Measurements from ENCODE around the gene FAM210A. TPM values are rescaled to one million over a fixed set of nuclear protein-coding genes. Genes with fewer than 3 reads are reported as not detected.

The FAM210A gene
- total RNA-seq, 1 experiment from 2014 or later, result 52.7 TPM

- ATAC-seq (no peak), DNase-seq (no peak)
- H3F3A ChIP-seq (ENCODE audit: low read length, unreplicated experiment), result no peaks in the 10 kb centered on the region
- no peak overlapping the region for H3K4me3 ChIP-seq (ENCODE audit: low read length)
- no peak for TF ChIP-seq EZH2phosphoT487 (IDR thresholded peaks at IDR 0.05; ENCODE audit: borderline replicate concordance, low read length)
- ChIA-PET CTCF (no interaction called here), POLR2A (ENCODE audit: unreplicated experiment) (no interaction called here)
- no TSS peak for BruUV-seq (replicated peaks)
- H3K9me3 ChIP-seq (ENCODE audit: low read length), result no peaks in the 10 kb centered on the region
- H2AFZ ChIP-seq (ENCODE audit: low read length), result no peak overlapping the region
- H3K9me2 ChIP-seq (replicated peaks; ENCODE audit: low read length), result no peaks in the 10 kb centered on the region
- no peak overlapping the region for H3K9ac ChIP-seq (ENCODE audit: low read length)
- no peak overlapping the region for H3K4me2 ChIP-seq (ENCODE audit: low read length)
- H3K79me2 ChIP-seq (ENCODE audit: low read length), result no peaks in the 10 kb centered on the region
- H3K36me3 ChIP-seq (ENCODE audit: low read depth, low read length), result peaks cover 15% of the 10 kb centered on the region; the same call in 1 of the 2 replicates
- intact Hi-C loops (cut with micrococcal nuclease), result no loop called here
- no peak overlapping the region for H3K27ac ChIP-seq (ENCODE audit: low read length)
- H3K4me1 ChIP-seq (ENCODE audit: insufficient read depth, low read length), result no peaks in the 10 kb centered on the region
- H3K27me3 ChIP-seq (ENCODE audit: low read length), result no peaks in the 10 kb centered on the region
- no peaks in the 10 kb centered on the region for H4K20me1 ChIP-seq (ENCODE audit: low read length)
Measured at GRCh38 chr18:13660510-13660909, 65.8 kb downstream of the FAM210A start.

- intact Hi-C loops (cut with micrococcal nuclease), result no loop called here
- ATAC-seq, result no peak
- H3K27ac ChIP-seq (ENCODE audit: low read length), result no peak overlapping the region
Measured at GRCh38 chr18:13658436-13659204, 67.7 kb downstream of the FAM210A start.

GRCh38 chr18:13657974-13658373 is 68.4 kb downstream of the FAM210A start:
- H3K4me3 ChIP-seq (ENCODE audit: low read length), result no peak overlapping the region
- no peaks in the 10 kb centered on the region for H3K4me1 ChIP-seq (ENCODE audit: insufficient read depth, low read length)
- BruUV-seq (replicated peaks), result no TSS peak
- H3K9ac ChIP-seq (ENCODE audit: low read length), result no peak overlapping the region
- TF ChIP-seq EZH2phosphoT487 (IDR thresholded peaks at IDR 0.05; ENCODE audit: borderline replicate concordance, low read length) (no peak), CTCF (conservative IDR thresholded peaks at IDR 0.05; ENCODE audit: low read depth, low read length) (no peak), EZH2 (IDR thresholded peaks at IDR 0.05; ENCODE audit: low read length, unreplicated experiment) (no peak)
- DNase-seq, result no peak
- H2AFZ ChIP-seq (ENCODE audit: low read length), result no peak overlapping the region
- ChIA-PET CTCF (no interaction called here), POLR2A (ENCODE audit: unreplicated experiment) (no interaction called here)
- no peaks in the 10 kb centered on the region for H3F3A ChIP-seq (ENCODE audit: low read length, unreplicated experiment)
- H3K9me3 ChIP-seq (ENCODE audit: low read length), result no peaks in the 10 kb centered on the region
- H3K4me2 ChIP-seq (ENCODE audit: low read length), result no peak overlapping the region
- H3K9me2 ChIP-seq (replicated peaks; ENCODE audit: low read length), result no peaks in the 10 kb centered on the region
- no peak for ATAC-seq
- intact Hi-C loops (cut with micrococcal nuclease), result no loop called here
- H3K27ac ChIP-seq (ENCODE audit: low read length), result no peak overlapping the region
- no peaks in the 10 kb centered on the region for H3K79me2 ChIP-seq (ENCODE audit: low read length)
- peaks cover 8% of the 10 kb centered on the region; the same call in 1 of the 2 replicates for H3K36me3 ChIP-seq (ENCODE audit: low read depth, low read length)
- no peaks in the 10 kb centered on the region for H3K27me3 ChIP-seq (ENCODE audit: low read length)
- H4K20me1 ChIP-seq (ENCODE audit: low read length), result no peaks in the 10 kb centered on the region

More at GRCh38 chr18:13658436-13659204, 67.7 kb downstream of the FAM210A start:
- Histone ChIP-seq H3K4me1 (ENCODE audit: insufficient read depth, low read length) (no peaks in the 10 kb centered on the region), H3K4me2 (ENCODE audit: low read length) (no peak overlapping the region), H2AFZ (ENCODE audit: low read length) (no peak overlapping the region), H3K9ac (ENCODE audit: low read length) (no peak overlapping the region), H3K27me3 (ENCODE audit: low read length) (no peaks in the 10 kb centered on the region), H3K4me3 (ENCODE audit: low read length) (no peak overlapping the region), H3F3A (ENCODE audit: low read length, unreplicated experiment) (no peaks in the 10 kb centered on the region), H3K79me2 (ENCODE audit: low read length) (no peaks in the 10 kb centered on the region), H3K36me3 (ENCODE audit: low read depth, low read length) (peaks cover 8% of the 10 kb centered on the region; the same call in 1 of the 2 replicates), H3K9me2 (replicated peaks; ENCODE audit: low read length) (no peaks in the 10 kb centered on the region), H3K9me3 (ENCODE audit: low read length) (no peaks in the 10 kb centered on the region), H4K20me1 (ENCODE audit: low read length) (no peaks in the 10 kb centered on the region)
- ChIA-PET POLR2A (ENCODE audit: unreplicated experiment) (no interaction called here), CTCF (no interaction called here)
- no TSS peak for BruUV-seq (replicated peaks)
- no peak for DNase-seq
- TF ChIP-seq EZH2 (IDR thresholded peaks at IDR 0.05; ENCODE audit: low read length, unreplicated experiment) (no peak), EZH2phosphoT487 (IDR thresholded peaks at IDR 0.05; ENCODE audit: borderline replicate concordance, low read length) (no peak), CTCF (conservative IDR thresholded peaks at IDR 0.05; ENCODE audit: low read depth, low read length) (no peak)
